Psoas muscle (tissue), 8 donors: ENCODE data around the gene SEMA3D. TPM values are rescaled to one million over a fixed set of nuclear protein-coding genes. Genes with fewer than 3 reads are reported as not detected.
A peak's percentile ranks its signal among the peaks of the same experiment; 100 is the strongest.

Source experiments
- ATAC-seq, 4 donors: fragments of 200-7000 bp; cut with Tn5 transposase; one replicate each; pipeline ENCODE4 v1.9.1; 2020; ENCODE audit warnings: moderate library complexity in 3 of 4, mild to moderate bottlenecking in 2 of 4
- DNase-seq, 2 donors: peaks; one replicate each; pipeline ENCODE4 v3.0.0-alpha.2; 2020
- H3K27ac ChIP-seq: fragments of 200-600 bp; one replicate; pipeline ENCODE4 v1.8.0; 2022
- H3K27me3 ChIP-seq, 3 donors: fragments of 200-600 bp in 1 of 3; one replicate each; pipeline versions ENCODE4 v1.6.1 to v1.8.0; 2013 to 2022; ENCODE audit warnings: low read length in 2 of 3, mild to moderate bottlenecking in 2 of 3, moderate library complexity in 1 of 3; ENCODE audit not compliant: insufficient read depth in 3 of 3
- H3K36me3 ChIP-seq, 2 donors: fragments of 200-600 bp in 1 of 2; one replicate each; pipeline versions ENCODE4 v1.6.1 to v1.8.0; 2013 to 2022; ENCODE audit warnings: low read depth in 1 of 2, mild to moderate bottlenecking in 1 of 2, moderate library complexity in 1 of 2; ENCODE audit not compliant: insufficient read depth in 1 of 2
- H3K4me1 ChIP-seq: fragments of 200-600 bp; one replicate; pipeline ENCODE4 v1.8.0; 2022
- H3K4me3 ChIP-seq: fragments of 200-600 bp; one replicate; pipeline ENCODE4 v1.8.0; 2022; ENCODE audit warnings: mild to moderate bottlenecking
- H3K9me3 ChIP-seq: fragments of 200-600 bp; one replicate; pipeline ENCODE4 v1.8.0; 2022
- WGBS, 3 donors: extraction: QIAGEN DNeasy Blood & Tissue Kit; methylation state at CpG; one replicate each; pipeline versions ENCODE4 v1.1.6 to v1.1.7; 2013; 5-methylcytosine and 5-hydroxymethylcytosine counted together
- intact Hi-C, 2 donors: fragments of 100-400 bp; cut with DNase I; formaldehyde crosslinking; loops; one replicate each; pipeline versions ENCODE4 v1.11.0 to v1.14.2; 2022
- polyA plus RNA-seq, 3 donors: library from polyadenylated mRNA; stranded (reverse); fragments of 200-250 nt; gene quantifications; one replicate each; pipeline ENCODE4 v1.2.3, GENCODE V29; 2013
- total RNA-seq, 4 donors: library from RNA; stranded (reverse); fragmentation: NEBNext Ultra II Directional in 2 of 4; extraction: Animal tissue kit (Norgen Biotek cat#: 25700) in 2 of 4; gene quantifications; one replicate each; pipeline versions ENCODE4 v1.2.1 to v1.2.4, GENCODE V29; 2021 to 2023
- TF ChIP-seq, protein P1 (sequence below): fragments of 200-600 bp; IDR thresholded peaks from one replicate; pipeline ENCODE4 v1.8.0; 2022; ENCODE audit warnings: antibody characterized with exemption
- donor health status: healthy with polysubstance abuse.
- donor health status: DM: no; HTN: no; CAD: no; lungs with moderate emphysema.
- donor health status: Bipolar disorder and iron deficiency.
- donor health status: healthy.
- donor health status: DM: yes; HTN: yes; CAD: no.
- donor health status: DM: no; HTN: no; CAD: no.
- donor health status: DM: no; HTN: no; CAD: no.
- donor health status: DM: yes; HTN: yes; CAD: no.

The SEMA3D gene
- total and polyA plus RNA-seq, 7 donors = 0.01 to 0.28 (median 0.06) TPM; not detected in 1

DNA sequence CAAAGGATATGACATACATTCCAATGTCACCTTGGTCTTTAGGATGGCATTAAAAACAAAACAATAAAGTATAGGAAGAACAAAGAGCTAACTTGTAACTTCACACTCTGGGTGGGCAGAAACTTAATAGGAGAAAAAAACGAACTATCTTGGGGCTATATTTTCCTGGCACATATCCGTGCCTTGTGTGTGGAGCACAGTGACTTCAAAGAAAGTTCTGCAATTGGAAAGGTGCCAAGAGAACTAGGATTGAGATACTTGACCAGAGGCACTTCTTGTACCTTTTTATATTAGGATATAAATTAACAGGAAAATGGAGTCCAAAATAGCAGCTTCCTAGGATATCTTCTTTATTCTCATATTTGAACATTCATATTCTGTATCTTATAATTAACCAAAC is 148.4 kb downstream of the SEMA3D start:
- intact Hi-C loops = no loop called here
- DNase-seq = no peak
- Histone ChIP-seq H3K4me3 (no peak overlapping the region), H3K27ac (no peak overlapping the region), H3K4me1 (no peaks in the 10 kb centered on the region), H3K27me3 (no peaks in the 10 kb centered on the region), H3K36me3 (no peaks in the 10 kb centered on the region), H3K9me3 (no peaks in the 10 kb centered on the region)
- ATAC-seq = no peak
- WGBS, 3 donors = 20 to 33% (median 23%) methylated on average over 2 of the region's 2 CpGs
- TF ChIP-seq, protein P1, sequence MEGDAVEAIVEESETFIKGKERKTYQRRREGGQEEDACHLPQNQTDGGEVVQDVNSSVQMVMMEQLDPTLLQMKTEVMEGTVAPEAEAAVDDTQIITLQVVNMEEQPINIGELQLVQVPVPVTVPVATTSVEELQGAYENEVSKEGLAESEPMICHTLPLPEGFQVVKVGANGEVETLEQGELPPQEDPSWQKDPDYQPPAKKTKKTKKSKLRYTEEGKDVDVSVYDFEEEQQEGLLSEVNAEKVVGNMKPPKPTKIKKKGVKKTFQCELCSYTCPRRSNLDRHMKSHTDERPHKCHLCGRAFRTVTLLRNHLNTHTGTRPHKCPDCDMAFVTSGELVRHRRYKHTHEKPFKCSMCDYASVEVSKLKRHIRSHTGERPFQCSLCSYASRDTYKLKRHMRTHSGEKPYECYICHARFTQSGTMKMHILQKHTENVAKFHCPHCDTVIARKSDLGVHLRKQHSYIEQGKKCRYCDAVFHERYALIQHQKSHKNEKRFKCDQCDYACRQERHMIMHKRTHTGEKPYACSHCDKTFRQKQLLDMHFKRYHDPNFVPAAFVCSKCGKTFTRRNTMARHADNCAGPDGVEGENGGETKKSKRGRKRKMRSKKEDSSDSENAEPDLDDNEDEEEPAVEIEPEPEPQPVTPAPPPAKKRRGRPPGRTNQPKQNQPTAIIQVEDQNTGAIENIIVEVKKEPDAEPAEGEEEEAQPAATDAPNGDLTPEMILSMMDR = no peak

DNA sequence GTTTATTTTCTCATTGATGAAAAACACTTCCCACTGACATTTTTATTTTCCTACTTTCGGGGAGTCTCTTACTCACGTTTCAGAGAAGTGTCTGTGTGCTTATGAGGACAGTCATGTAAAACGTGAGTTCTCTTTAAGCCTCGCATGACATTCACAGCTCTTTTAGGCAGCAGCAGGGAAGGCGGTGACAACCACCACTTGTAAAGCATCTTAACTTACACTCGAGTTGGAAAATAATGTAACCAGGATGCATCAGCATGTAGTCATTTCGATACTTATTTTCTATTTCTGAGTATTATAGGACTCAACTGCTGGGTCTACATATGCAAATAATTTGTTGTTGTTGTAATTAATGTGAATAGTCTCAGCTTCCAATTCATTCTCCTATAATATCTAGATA is 153.6 kb downstream of the SEMA3D start:
- H3K4me3 ChIP-seq = no peak overlapping the region
- no peak for ATAC-seq
- DNase-seq = no peak
- WGBS, 3 donors = 55 to 65% (median 58%) methylated on average over 7 of the region's 7 CpGs
- H3K27me3 ChIP-seq = no peaks in the 10 kb centered on the region
- no peaks in the 10 kb centered on the region for H3K9me3 ChIP-seq
- TF ChIP-seq, protein P1 = no peak
- no peaks in the 10 kb centered on the region for H3K36me3 ChIP-seq
- intact Hi-C loops = loop anchor here in 1 of 2 donors (5.0 kb wide), 1 partner anchor 819 kb away; no protein-coding TSS in a partner anchor
- H3K4me1 ChIP-seq = no peaks in the 10 kb centered on the region
- H3K27ac ChIP-seq = no peak overlapping the region

DNA sequence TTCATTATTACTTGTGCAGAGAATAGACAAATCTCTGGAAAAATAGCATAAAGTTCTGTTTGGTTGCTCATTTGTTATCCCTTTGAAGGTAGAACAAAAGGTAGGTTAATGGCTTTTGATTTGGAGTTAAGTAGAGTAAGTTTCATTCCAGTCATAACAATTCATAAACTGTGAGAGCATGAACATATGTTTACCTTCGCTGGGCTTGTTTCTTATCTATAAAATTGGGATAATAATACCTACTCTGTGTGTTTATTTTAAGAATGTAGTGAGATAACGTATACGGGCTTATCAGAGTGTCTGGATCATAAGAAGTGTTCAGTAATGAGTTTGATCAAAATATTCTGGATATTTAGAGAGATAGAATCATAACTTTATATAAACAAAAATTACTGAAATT is 155.4 kb downstream of the SEMA3D start:
- no peak for ATAC-seq
- no peaks in the 10 kb centered on the region for H3K27me3 ChIP-seq
- TF ChIP-seq, protein P1 = no peak
- H3K36me3 ChIP-seq = no peaks in the 10 kb centered on the region
- H3K27ac ChIP-seq = no peak overlapping the region
- DNase-seq = no peak
- intact Hi-C loops = loop anchor here in 1 of 2 donors (5.0 kb wide), 1 partner anchor 821 kb away; no protein-coding TSS in a partner anchor
- H3K4me1 ChIP-seq = no peaks in the 10 kb centered on the region
- H3K9me3 ChIP-seq = no peaks in the 10 kb centered on the region
- no peak overlapping the region for H3K4me3 ChIP-seq
- 83 to 86% (median 85%) methylated on average over 3 of the region's 3 CpGs for WGBS, 3 donors

DNA sequence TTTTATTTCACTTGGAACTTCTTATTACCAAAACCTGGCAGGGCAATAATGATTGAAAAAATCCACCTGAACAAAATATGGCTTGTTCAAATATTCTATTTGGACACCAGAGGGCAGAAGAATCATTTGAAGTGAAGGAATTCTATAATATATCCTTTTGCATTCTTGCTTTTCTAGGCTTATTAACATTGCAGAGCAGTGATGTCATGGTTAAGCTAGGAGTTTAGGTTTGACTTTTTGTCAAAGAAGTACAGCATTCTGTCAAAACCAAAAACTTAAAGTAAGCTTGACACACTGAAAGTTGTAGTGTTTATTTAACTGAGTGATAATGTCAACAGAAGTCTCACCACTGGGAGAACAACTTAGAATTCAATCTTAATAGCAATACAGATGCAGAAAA is 156.0 kb downstream of the SEMA3D start:
- DNase-seq = no peak
- no peak for ATAC-seq
- Histone ChIP-seq H3K27ac (no peak overlapping the region), H3K27me3 (no peaks in the 10 kb centered on the region), H3K36me3 (no peaks in the 10 kb centered on the region), H3K9me3 (no peaks in the 10 kb centered on the region), H3K4me3 (no peak overlapping the region), H3K4me1 (no peaks in the 10 kb centered on the region)
- intact Hi-C loops = loop anchor here in 1 of 2 donors (5.0 kb wide), 1 partner anchor 821 kb away; no protein-coding TSS in a partner anchor
- TF ChIP-seq, protein P1 = peak; percentile 32

DNA sequence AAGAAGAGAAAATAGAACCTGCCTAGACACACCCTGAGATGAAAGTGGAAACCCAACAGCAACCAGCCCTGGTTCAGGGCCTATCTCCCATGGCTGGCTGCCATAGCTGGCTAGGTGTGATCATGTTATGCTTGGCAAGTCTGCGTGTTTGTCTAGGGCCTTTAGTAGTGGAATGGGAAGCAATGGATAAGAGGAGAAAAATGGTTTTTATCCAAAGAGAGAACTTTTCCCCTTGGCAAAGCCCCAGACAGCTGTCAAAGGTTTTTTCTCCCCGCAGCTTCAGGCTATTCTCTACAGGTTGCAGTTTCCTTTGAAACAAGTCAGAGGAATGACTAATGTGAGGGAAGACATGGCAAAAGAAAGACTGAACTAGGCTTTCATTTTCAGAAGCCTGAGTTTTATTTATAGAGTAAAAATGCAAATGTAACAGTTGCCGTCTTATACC is 161.5 kb downstream of the SEMA3D start:
- intact Hi-C loops = loop anchor here in 1 of 2 donors (2.0 to 10.0 kb wide), 2 partner anchors 111 to 1049 kb away; no protein-coding TSS in a partner anchor
- TF ChIP-seq, protein P1 = no peak
- H3K27me3 ChIP-seq = no peaks in the 10 kb centered on the region
- H3K27ac ChIP-seq = no peak overlapping the region
- no peaks in the 10 kb centered on the region for H3K9me3 ChIP-seq
- no peak overlapping the region for H3K4me3 ChIP-seq
- ATAC-seq = no peak
- DNase-seq = no peak
- no peaks in the 10 kb centered on the region for H3K4me1 ChIP-seq
- WGBS, 3 donors = 62 to 66% (median 65%) methylated on average over 3 of the region's 3 CpGs
- no peaks in the 10 kb centered on the region for H3K36me3 ChIP-seq
